Heart left ventricle (tissue), 13 donors: ENCODE data around the gene SLITRK2.

Experiments used
- POLR2A ChIP-seq, 2 donors: fragments of 450-650 bp; IDR thresholded peaks; one replicate each; pipeline ENCODE4 v1.6.1; 2017; ENCODE audit warnings: antibody characterized with exemption in 2 of 2, mild to moderate bottlenecking in 2 of 2, moderate library complexity in 2 of 2
- TF ChIP-seq, protein P1 (sequence below), 12 donors: fragments of 200-600 bp; sonication (generic) in 4 of 12; IDR thresholded peaks; one replicate each; pipeline versions ENCODE4 v1.5.0 to v1.8.0; 2018 to 2022; ENCODE audit warnings: antibody characterized with exemption in 12 of 12, mild to moderate bottlenecking in 5 of 12
- donor health status: ischemic (EF 13 %, LVEDD 7.1; RV severe dilation, severe dysfunction).
- donor health status: DM: no; HTN: yes; CAD: no.
- donor health status: DM: no; HTN: no; CAD: no.
- donor health status: ischemic (EF 25% LVEDD 6.9; RV normal size, moderate dysfunction).
- donor health status: ischemic (EF 25% LVEDD 5.7; RV mildly dilated, moderate dysfunction).
- donor health status: ischemic (EF 35%, LVEDD 5.7; RV mildly dilated, moderate dysfunction).
- donor health status: nonischemic (EF 11% LVEDD 7.7; RV severe dilation, severe dysfunction).
- donor health status: DM: yes; HTN: yes; CAD: no.
- donor health status: PGD.
- donor health status: ischemic (EF 29% LVEDD 5.4; RV normal size, mild dysfunction).
- donor health status: nonischemic (EF 23%, LVEDD 6.1; RV moderate dilation, normal function).

DNA sequence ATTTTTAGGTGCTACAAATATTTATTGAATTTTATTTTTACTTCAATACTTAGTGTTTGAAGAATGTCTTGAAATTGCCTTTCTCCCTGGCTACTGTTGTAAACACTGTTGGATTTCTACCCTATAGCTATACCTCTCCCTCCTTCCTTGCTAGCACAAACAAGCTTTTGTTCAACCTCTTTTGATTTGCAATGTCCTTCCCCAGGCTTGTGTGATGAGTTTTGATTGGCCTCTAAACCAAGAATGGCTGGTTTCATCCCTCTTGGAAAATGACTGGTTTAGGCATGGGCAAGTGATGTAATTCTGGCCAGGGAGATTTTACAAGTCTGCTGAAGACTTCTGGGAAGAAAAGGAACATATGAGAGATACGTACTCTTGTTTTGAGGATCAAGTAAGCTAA, 25.3 kb upstream of the SLITRK2 start:
- TF ChIP-seq POLR2A (IDR thresholded peaks at IDR 0.05) = no peak
- TF ChIP-seq, protein P1, sequence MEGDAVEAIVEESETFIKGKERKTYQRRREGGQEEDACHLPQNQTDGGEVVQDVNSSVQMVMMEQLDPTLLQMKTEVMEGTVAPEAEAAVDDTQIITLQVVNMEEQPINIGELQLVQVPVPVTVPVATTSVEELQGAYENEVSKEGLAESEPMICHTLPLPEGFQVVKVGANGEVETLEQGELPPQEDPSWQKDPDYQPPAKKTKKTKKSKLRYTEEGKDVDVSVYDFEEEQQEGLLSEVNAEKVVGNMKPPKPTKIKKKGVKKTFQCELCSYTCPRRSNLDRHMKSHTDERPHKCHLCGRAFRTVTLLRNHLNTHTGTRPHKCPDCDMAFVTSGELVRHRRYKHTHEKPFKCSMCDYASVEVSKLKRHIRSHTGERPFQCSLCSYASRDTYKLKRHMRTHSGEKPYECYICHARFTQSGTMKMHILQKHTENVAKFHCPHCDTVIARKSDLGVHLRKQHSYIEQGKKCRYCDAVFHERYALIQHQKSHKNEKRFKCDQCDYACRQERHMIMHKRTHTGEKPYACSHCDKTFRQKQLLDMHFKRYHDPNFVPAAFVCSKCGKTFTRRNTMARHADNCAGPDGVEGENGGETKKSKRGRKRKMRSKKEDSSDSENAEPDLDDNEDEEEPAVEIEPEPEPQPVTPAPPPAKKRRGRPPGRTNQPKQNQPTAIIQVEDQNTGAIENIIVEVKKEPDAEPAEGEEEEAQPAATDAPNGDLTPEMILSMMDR (IDR thresholded peaks at IDR 0.05) = no peak
